ENCODE data around the gene FBXW7.

GRCh38 chr4:152579107-152579764, 43.3 kb upstream of the FBXW7 start:
- TF ChIP-seq CTCF (conservative IDR thresholded peaks at IDR 0.05 in 1 of 2, IDR thresholded peaks at IDR 0.05 in 1 of 2; ENCODE audit: low read depth in 1 of 2, low read length in 2 of 2) (no peak), EZH2 (IDR thresholded peaks at IDR 0.05; ENCODE audit: low read length, missing control alignments) (no peak)
